Articular chondrocyte of knee joint (primary cell): Measurements from ENCODE around the gene OR4A16. TPM values are rescaled to one million over a fixed set of nuclear protein-coding genes. Genes with fewer than 3 reads are reported as not detected.

Source experiments
- total RNA-seq: library from RNA; depleted of rRNA; stranded (reverse); fragments of >200 nt; gene quantifications from 2 replicates; pipeline ENCODE4 v1.2.3, GENCODE V29; 2012

Gene OR4A16, protein sequence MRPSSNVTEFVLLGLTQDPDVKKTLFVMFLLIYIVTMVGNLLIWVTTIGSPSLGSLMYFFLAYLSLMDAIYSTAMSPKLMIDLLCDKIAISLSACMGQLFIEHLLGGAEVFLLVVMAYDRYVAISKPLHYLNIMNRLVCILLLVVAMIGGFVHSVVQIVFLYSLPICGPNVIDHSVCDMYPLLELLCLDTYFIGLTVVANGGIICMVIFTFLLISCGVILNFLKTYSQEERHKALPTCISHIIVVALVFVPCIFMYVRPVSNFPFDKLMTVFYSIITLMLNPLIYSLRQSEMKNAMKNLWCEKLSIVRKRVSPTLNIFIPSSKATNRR
- not detected in 2 replicates for total RNA-seq

DNA sequence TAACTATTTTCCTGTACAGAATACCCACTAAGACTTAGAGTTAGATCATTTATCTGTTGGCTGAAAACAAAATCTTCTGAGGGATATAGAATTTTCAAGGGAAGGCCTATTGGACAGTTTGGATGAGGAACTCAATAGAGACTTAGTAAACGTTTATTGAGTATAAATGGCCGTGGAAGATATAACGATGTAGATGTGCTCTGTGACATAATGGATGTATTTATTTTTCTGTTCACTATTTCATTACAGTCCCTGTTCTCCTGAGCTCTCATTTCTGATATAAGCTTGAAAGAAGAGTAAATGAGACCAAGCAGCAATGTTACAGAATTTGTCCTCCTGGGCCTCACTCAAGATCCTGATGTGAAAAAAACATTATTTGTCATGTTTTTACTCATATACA, at the start of gene OR4A16:
Gene OR4A16, plus strand, starts transcription at position 301 of the 400 bp plus-strand sequence. Its CDS starts 0 bp downstream, at position 301.

DNA sequence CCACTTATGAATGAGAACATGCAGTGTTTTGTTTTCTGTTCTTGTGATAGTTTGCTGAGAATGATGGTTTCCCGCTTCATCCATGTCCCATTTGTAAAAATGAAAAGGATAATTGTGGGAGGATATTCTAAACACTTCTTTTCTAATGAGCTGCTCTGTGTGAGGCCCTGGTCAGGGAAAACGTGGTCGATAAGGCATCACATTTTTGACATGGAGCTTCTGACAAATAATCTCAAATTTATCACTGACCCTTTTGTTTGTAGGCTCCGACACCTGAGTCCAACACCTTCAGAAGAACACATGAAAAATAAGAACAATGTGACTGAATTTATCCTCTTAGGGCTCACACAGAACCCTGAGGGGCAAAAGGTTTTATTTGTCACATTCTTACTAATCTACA, 24.7 kb downstream of the OR4A16 start, which contains the start of gene OR4A15:
Gene OR4A15, plus strand, starts transcription at position 301 of the 400 bp plus-strand sequence. Its CDS starts 0 bp downstream, at position 301.

Other genes with a start within 250 kb of the OR4A16 start
- not detected in 2 replicates for gene TRIM48, start 81.0 kb upstream of the OR4A16 start, total RNA-seq
- not detected in 2 replicates for gene OR4A15, start 24.8 kb downstream of the OR4A16 start, total RNA-seq
- not detected in 2 replicates for gene OR4C15, start 211.3 kb downstream of the OR4A16 start, total RNA-seq
- not detected in 2 replicates for gene OR4C16, start 228.9 kb downstream of the OR4A16 start, total RNA-seq